IMR-90 (cell line): ENCODE measurements around the gene TOPORS.

Experiments
- BHLHE40 ChIP-seq: fragments of 150-350 bp; IDR thresholded peaks from 2 replicates; pipeline ENCODE4 v1.6.1; 2016; ENCODE audit warnings: mild to moderate bottlenecking, low read depth, low read length
- CEBPB ChIP-seq: IDR thresholded peaks from 2 replicates; pipeline ENCODE4 v1.6.1; 2012; ENCODE audit warnings: low read depth, low read length, improper control_type of control experiment
- CHD1 ChIP-seq: IDR thresholded peaks from 2 replicates; pipeline ENCODE4 v1.6.1; 2012; ENCODE audit warnings: low read depth, low read length, improper control_type of control experiment
- CTCF ChIP-seq: conservative IDR thresholded peaks from 2 replicates; pipeline ENCODE4 v1.5.1; 2012; ENCODE audit warnings: mild to moderate bottlenecking, low read depth, low read length, improper control_type of control experiment
- MAFK ChIP-seq: IDR thresholded peaks from 2 replicates; pipeline ENCODE4 v1.6.1; 2012; ENCODE audit warnings: low read depth, low read length, improper control_type of control experiment
- MAZ ChIP-seq: IDR thresholded peaks from 2 replicates; pipeline ENCODE4 v1.6.1; 2012; ENCODE audit warnings: low read depth, mild to moderate bottlenecking, low read length, improper control_type of control experiment, moderate library complexity, borderline replicate concordance
- MXI1 ChIP-seq: IDR thresholded peaks from 2 replicates; pipeline ENCODE4 v1.6.1; 2012; ENCODE audit warnings: low read depth, mild to moderate bottlenecking, low read length, moderate library complexity, borderline replicate concordance
- NFE2L2 ChIP-seq: fragments of 150-350 bp; IDR thresholded peaks from 2 replicates; pipeline ENCODE4 v1.6.1; 2016; ENCODE audit warnings: low read depth, mild to moderate bottlenecking, low read length
- POLR2A ChIP-seq: IDR thresholded peaks from 2 replicates; pipeline ENCODE4 v1.6.1; 2012; ENCODE audit warnings: mild to moderate bottlenecking, low read depth, low read length
- RAD21 ChIP-seq: IDR thresholded peaks from 2 replicates; pipeline ENCODE4 v1.6.1; 2012; ENCODE audit warnings: low read length, improper control_type of control experiment
- RCOR1 ChIP-seq: IDR thresholded peaks from 2 replicates; pipeline ENCODE4 v1.6.1; 2012; ENCODE audit warnings: mild to moderate bottlenecking, low read length, improper control_type of control experiment; ENCODE audit not compliant: insufficient replicate concordance
- RFX5 ChIP-seq: IDR thresholded peaks from 2 replicates; pipeline ENCODE4 v1.8.0; 2012; ENCODE audit warnings: low read depth, mild to moderate bottlenecking, low read length, moderate library complexity
- SMC3 ChIP-seq: fragments of 150-350 bp; IDR thresholded peaks from 2 replicates; pipeline ENCODE4 v1.6.1; 2016; ENCODE audit warnings: low read depth, mild to moderate bottlenecking, antibody characterized with exemption, low read length, moderate library complexity
- TF ChIP-seq, protein P1 (sequence below): fragments of 150-350 bp; IDR thresholded peaks from 2 replicates; pipeline ENCODE4 v1.6.1; 2016; ENCODE audit warnings: low read depth, mild to moderate bottlenecking, low read length, moderate library complexity, borderline replicate concordance

GRCh38 chr9:32581512-32582143 is 29.2 kb upstream of the TOPORS start:
- TF ChIP-seq RAD21 (peak; percentile 52), CTCF (peak; percentile 65), RFX5 (no peak), CHD1 (no peak), MAZ (no peak), SMC3 (peak; percentile 67), POLR2A (no peak), CEBPB (no peak), BHLHE40 (no peak), RCOR1 (no peak), MXI1 (no peak), MAFK (no peak), NFE2L2 (no peak)
- TF ChIP-seq, protein P1, sequence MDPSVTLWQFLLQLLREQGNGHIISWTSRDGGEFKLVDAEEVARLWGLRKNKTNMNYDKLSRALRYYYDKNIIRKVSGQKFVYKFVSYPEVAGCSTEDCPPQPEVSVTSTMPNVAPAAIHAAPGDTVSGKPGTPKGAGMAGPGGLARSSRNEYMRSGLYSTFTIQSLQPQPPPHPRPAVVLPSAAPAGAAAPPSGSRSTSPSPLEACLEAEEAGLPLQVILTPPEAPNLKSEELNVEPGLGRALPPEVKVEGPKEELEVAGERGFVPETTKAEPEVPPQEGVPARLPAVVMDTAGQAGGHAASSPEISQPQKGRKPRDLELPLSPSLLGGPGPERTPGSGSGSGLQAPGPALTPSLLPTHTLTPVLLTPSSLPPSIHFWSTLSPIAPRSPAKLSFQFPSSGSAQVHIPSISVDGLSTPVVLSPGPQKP: no peak
